ENCODE results near the gene LYL1. TPM values are rescaled to one million over a fixed set of nuclear protein-coding genes. Genes with fewer than 3 reads are reported as not detected.
A peak's percentile ranks its signal among the peaks of the same experiment; 100 is the strongest.

LYL1 gene
- total and polyA plus RNA-seq, 12 donors: 0.38 to 22.5 (median 9.2) TPM

- TF ChIP-seq POLR2A (IDR thresholded peaks at IDR 0.05) (no peak), CTCF (IDR thresholded peaks at IDR 0.05) (no peak)
- Histone ChIP-seq H3K27ac (peak overlapping the region in 4 of 5 donors; percentile 37 to 93 (median 70)), H3K36me3 (replicated peaks in 1 of 2) (no peaks in the 10 kb centered on the region), H3K9me3 (replicated peaks in 1 of 3) (no peaks in the 10 kb centered on the region), H3K4me3 (peak overlapping the region in 1 of 4 donors; percentile 48), H3K27me3 (peaks cover 8% of the 10 kb centered on the region), H3K4me1 (replicated peaks in 1 of 2) (peaks cover 19 to 35% of the 10 kb centered on the region in 2 donors)
- whole genome bisulfite sequencing, 4 donors: 20 to 29% (median 25%) methylated on average over 31 to 77 of the region's 77 CpGs; no CpG with 5 or more reads in 1 of the 4 donors
- peak in 4 of 7 donors; percentile 44 to 76 (median 67) for DNase-seq
- intact Hi-C loops (cut with DNase I): no loop called here
Measured at GRCh38 chr19:13099073-13099999, 3.3 kb downstream of the LYL1 start.

- Histone ChIP-seq H3K27me3 (peaks cover 8% of the 10 kb centered on the region), H3K27ac (peak overlapping the region in 4 of 5 donors; percentile 37 to 93 (median 70)), H3K36me3 (replicated peaks in 1 of 2) (no peaks in the 10 kb centered on the region), H3K4me1 (replicated peaks in 1 of 2) (peaks cover 19 to 34% of the 10 kb centered on the region in 2 donors), H3K9me3 (replicated peaks in 1 of 3) (no peaks in the 10 kb centered on the region), H3K4me3 (peak overlapping the region in 1 of 4 donors; percentile 48)
- intact Hi-C loops (cut with DNase I): no loop called here
- DNase-seq: no peak
- 4 to 10% (median 5%) methylated on average over 30 to 58 of the region's 58 CpGs for WGBS, 4 donors
- no peak for TF ChIP-seq POLR2A (IDR thresholded peaks at IDR 0.05)
- no peak for TF ChIP-seq CTCF (IDR thresholded peaks at IDR 0.05)
Measured at GRCh38 chr19:13098277-13099072, 4.2 kb downstream of the LYL1 start.

- intact Hi-C loops (cut with DNase I): no loop called here
- 9 to 30% (median 14%) methylated on average over 12 to 68 of the region's 69 CpGs for WGBS, 4 donors
- DNase-seq: peak in 2 of 7 donors; percentile 35 to 46
- Histone ChIP-seq H3K4me1 (replicated peaks in 1 of 2) (peaks cover 16 to 26% of the 10 kb centered on the region in 2 donors), H3K9me3 (replicated peaks in 1 of 3) (no peaks in the 10 kb centered on the region), H3K36me3 (replicated peaks in 1 of 2) (no peaks in the 10 kb centered on the region), H3K27ac (peak overlapping the region in 1 of 5 donors; percentile 93), H3K4me3 (peak overlapping the region in 1 of 4 donors; percentile 48), H3K27me3 (peaks cover 8% of the 10 kb centered on the region)
- TF ChIP-seq POLR2A (IDR thresholded peaks at IDR 0.05) (no peak), CTCF (IDR thresholded peaks at IDR 0.05) (no peak)
Measured at GRCh38 chr19:13097463-13098258, 5.0 kb downstream of the LYL1 start.

All from adrenal gland (tissue), 12 donors.